SU-DHL-6 (cell line): ENCODE results near the gene WDR37.
A peak's percentile ranks its signal among the peaks of the same experiment; 100 is the strongest.

Experiments
- H2AFZ ChIP-seq: fragments of 200-600 bp; sonication (generic); 2 replicates; pipeline ENCODE4 v1.6.1; 2014; ENCODE audit warnings: low read depth, mild to moderate bottlenecking, moderate library complexity, mixed read lengths, antibody characterized with exemption, low read length; ENCODE audit not compliant: severe bottlenecking
- H3F3A ChIP-seq: fragments of 200-600 bp; shearing (Covaris generic); 2 replicates; pipeline ENCODE4 v1.6.0; 2016; ENCODE audit warnings: antibody characterized with exemption, mild to moderate bottlenecking; ENCODE audit not compliant: insufficient read depth
- H3K27ac ChIP-seq: fragments of 200-600 bp; sonication (generic); 2 replicates; pipeline ENCODE4 v1.5.1; 2016; ENCODE audit warnings: low read depth, mild to moderate bottlenecking, low read length, moderate library complexity, mixed read lengths
- H3K27me3 ChIP-seq: fragments of 200-600 bp; sonication (generic), shearing (Covaris generic); 2 replicates; pipeline ENCODE4 v1.6.0; 2014; ENCODE audit warnings: mild to moderate bottlenecking, low read length
- H3K36me3 ChIP-seq: fragments of 200-600 bp; sonication (generic); 2 replicates; pipeline ENCODE4 v1.6.1; 2014; ENCODE audit warnings: mild to moderate bottlenecking, low read length, mixed read lengths
- H3K4me2 ChIP-seq: fragments of 300-600, 200-600 bp; shearing (Covaris generic), sonication (generic); 2 replicates; pipeline ENCODE4 v1.6.0; 2014; ENCODE audit warnings: low read length, low read depth, mild to moderate bottlenecking; ENCODE audit not compliant: poor library complexity, severe bottlenecking
- H3K4me3 ChIP-seq: fragments of 200-600 bp; sonication (generic); 2 replicates; pipeline ENCODE4 v1.5.1; 2014; ENCODE audit warnings: antibody characterized with exemption, low read length, mild to moderate bottlenecking, mixed read lengths; ENCODE audit not compliant: insufficient read depth, poor library complexity, severe bottlenecking
- H3K79me2 ChIP-seq: fragments of 200-600 bp; sonication (generic); 2 replicates; pipeline ENCODE4 v1.6.1; 2014; ENCODE audit warnings: mild to moderate bottlenecking, low read length, moderate library complexity; ENCODE audit not compliant: insufficient read depth
- H3K9ac ChIP-seq: fragments of 200-600 bp; sonication (generic); 2 replicates; pipeline ENCODE4 v1.7.0; 2014; ENCODE audit warnings: mild to moderate bottlenecking, low read length
- H3K9me2 ChIP-seq: fragments of 200-600 bp; sonication (generic); replicated peaks from 2 replicates; pipeline ENCODE4 v1.6.1; 2014; ENCODE audit warnings: low read length; ENCODE audit not compliant: insufficient read depth
- H3K9me3 ChIP-seq: fragments of 200-600 bp; sonication (generic); 2 replicates; pipeline ENCODE4 v1.6.1; 2014; ENCODE audit warnings: low read length, mixed read lengths; ENCODE audit not compliant: insufficient read depth
- H4K20me1 ChIP-seq: fragments of 200-600 bp; sonication (generic); 2 replicates; pipeline ENCODE4 v1.6.1; 2014; ENCODE audit warnings: low read depth, mild to moderate bottlenecking, antibody characterized with exemption, low read length, moderate library complexity, mixed read lengths
- EZH2phosphoT487 ChIP-seq: fragments of 200-600 bp; sonication (generic), shearing (Covaris generic); conservative IDR thresholded peaks from 2 replicates; pipeline ENCODE4 v1.6.1; 2018; ENCODE audit warnings: mild to moderate bottlenecking, antibody characterized with exemption, low read length, moderate library complexity, mixed read lengths
- TF ChIP-seq, protein P1 (sequence below): fragments of 200-600 bp; sonication (generic); IDR thresholded peaks from one replicate; pipeline ENCODE4 v1.5.1; 2017; ENCODE audit warnings: antibody characterized with exemption, mild to moderate bottlenecking, low read length, moderate library complexity; ENCODE audit not compliant: insufficient read depth, poor library complexity, severe bottlenecking

The WDR37 gene

DNA sequence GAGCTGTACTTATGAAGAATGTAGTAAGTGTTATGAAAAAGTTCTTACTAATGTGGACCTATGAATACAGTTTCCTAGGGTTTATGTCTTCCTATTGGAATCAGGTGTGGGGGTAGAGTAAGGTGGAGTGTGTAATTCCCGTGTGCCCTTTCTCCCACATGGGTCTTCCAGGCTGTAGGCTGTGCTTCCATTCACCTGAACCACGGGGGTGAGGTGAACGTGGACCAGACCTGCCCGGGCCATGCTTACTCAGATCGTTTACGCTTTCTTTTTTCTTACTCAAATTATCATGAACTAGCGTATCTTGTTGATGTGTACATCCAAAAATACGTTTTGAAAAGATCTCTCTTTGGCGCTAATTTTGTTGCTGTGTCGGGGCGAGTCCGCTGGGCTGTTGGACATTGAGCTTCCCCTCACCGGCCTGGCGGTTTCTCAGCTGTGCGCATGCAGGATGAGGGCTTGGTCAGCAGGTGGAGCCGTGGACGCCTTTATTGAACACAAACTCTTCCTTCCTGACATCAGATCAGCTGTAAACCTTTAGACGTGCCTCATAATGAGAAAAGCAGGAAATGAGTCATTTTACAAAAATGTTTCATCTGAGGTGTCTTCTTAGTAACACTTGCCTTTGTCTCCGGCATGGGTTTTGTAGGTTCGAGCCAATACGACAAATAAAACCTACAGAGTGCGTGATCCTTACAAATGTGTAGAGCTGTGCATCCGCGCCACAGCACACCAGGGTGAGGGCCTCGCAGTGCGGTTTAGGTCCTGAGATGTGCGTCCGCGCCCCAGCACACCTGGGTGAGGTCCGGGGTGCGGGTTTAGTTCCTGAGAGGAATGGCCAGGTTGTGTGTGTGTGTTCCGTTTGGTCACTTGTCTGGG is 53.8 kb downstream of the WDR37 start:
- Histone ChIP-seq H3K4me2 (no peak overlapping the region), H3K27me3 (no peaks in the 10 kb centered on the region), H3K9ac (no peak overlapping the region), H3K9me3 (no peaks in the 10 kb centered on the region), H3K4me3 (no peak overlapping the region), H3K9me2 (no peaks in the 10 kb centered on the region), H3K36me3 (no peaks in the 10 kb centered on the region; the same call in 1 of the 2 replicates), H3K27ac (no peak overlapping the region), H3F3A (no peaks in the 10 kb centered on the region), H4K20me1 (no peaks in the 10 kb centered on the region), H2AFZ (no peak overlapping the region), H3K79me2 (no peaks in the 10 kb centered on the region)
- TF ChIP-seq EZH2phosphoT487: no peak
- TF ChIP-seq, protein P1, sequence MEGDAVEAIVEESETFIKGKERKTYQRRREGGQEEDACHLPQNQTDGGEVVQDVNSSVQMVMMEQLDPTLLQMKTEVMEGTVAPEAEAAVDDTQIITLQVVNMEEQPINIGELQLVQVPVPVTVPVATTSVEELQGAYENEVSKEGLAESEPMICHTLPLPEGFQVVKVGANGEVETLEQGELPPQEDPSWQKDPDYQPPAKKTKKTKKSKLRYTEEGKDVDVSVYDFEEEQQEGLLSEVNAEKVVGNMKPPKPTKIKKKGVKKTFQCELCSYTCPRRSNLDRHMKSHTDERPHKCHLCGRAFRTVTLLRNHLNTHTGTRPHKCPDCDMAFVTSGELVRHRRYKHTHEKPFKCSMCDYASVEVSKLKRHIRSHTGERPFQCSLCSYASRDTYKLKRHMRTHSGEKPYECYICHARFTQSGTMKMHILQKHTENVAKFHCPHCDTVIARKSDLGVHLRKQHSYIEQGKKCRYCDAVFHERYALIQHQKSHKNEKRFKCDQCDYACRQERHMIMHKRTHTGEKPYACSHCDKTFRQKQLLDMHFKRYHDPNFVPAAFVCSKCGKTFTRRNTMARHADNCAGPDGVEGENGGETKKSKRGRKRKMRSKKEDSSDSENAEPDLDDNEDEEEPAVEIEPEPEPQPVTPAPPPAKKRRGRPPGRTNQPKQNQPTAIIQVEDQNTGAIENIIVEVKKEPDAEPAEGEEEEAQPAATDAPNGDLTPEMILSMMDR: peak; percentile 19

DNA sequence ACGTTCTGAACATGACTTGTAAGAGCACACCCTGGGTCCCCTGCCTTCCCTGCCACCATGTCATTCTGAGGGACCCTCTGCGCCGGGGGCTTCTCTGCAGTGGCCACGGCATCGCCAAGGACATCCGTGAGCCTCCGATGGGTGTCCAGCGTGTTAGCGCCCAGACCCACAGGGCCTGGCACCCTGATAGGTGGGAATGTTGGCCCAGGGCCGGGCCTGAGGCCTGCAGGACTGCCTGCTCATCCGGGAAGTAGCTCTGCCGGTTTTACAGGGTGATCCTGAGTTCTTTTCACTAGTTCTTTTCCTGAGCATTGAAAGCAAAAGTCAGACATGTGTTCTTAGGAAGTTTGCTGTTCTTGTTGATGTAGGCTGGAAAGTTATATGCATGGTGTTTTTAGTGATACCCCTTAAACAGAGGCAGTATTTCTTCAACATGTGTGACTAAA is 54.5 kb downstream of the WDR37 start:
- H3K27ac ChIP-seq: no peak overlapping the region
- TF ChIP-seq EZH2phosphoT487: no peak
- TF ChIP-seq, protein P1: no peak
- no peaks in the 10 kb centered on the region; the same call in 1 of the 2 replicates for H3K36me3 ChIP-seq
- no peak overlapping the region for H3K4me2 ChIP-seq
- H4K20me1 ChIP-seq: no peaks in the 10 kb centered on the region
- H3K4me3 ChIP-seq: no peak overlapping the region
- H3K9me2 ChIP-seq: no peaks in the 10 kb centered on the region
- no peak overlapping the region for H3K9ac ChIP-seq
- no peaks in the 10 kb centered on the region for H3F3A ChIP-seq
- H3K79me2 ChIP-seq: no peaks in the 10 kb centered on the region
- H3K9me3 ChIP-seq: no peaks in the 10 kb centered on the region
- no peaks in the 10 kb centered on the region for H3K27me3 ChIP-seq
- no peak overlapping the region for H2AFZ ChIP-seq

DNA sequence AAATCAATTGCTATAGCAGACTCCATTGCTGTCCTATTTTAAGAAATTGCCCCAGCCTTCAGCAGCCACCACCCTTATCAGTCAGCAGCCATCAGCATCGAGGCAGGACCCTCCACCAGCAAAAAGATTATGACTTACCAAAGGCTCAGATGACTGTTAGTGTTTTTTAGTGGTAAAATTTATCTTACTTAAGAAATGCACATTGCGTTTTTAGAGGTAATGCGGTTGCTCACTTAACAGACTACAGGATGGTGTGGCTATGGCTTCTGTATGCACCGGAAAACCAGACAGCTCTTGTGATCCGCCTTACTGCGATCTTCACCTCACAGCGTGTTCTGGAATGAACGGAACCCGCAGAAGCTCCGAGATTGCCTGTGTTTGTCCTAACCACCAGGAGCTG is 58.1 kb downstream of the WDR37 start:
- TF ChIP-seq EZH2phosphoT487: no peak
- TF ChIP-seq, protein P1: no peak
- Histone ChIP-seq H4K20me1 (no peaks in the 10 kb centered on the region), H3K9me3 (no peaks in the 10 kb centered on the region), H3K9me2 (no peaks in the 10 kb centered on the region), H3K4me3 (no peak overlapping the region), H3K36me3 (no peaks in the 10 kb centered on the region), H3K79me2 (no peaks in the 10 kb centered on the region), H3K4me2 (no peak overlapping the region), H3K27ac (no peak overlapping the region), H3K9ac (no peak overlapping the region), H3F3A (no peaks in the 10 kb centered on the region), H3K27me3 (no peaks in the 10 kb centered on the region), H2AFZ (no peak overlapping the region)
